GM12878 (cell line): ENCODE data around the gene ADM2.

Experiments used
- CREB1 ChIP-seq: IDR thresholded peaks from 2 replicates; pipeline ENCODE4 v1.6.1; 2012; ENCODE audit warnings: low read depth, mild to moderate bottlenecking, inconsistent platforms
- EGR1 ChIP-seq, 2 experiments: IDR thresholded peaks; 1 replicate in 1 of 2; 2 replicates in 1 of 2; pipeline ENCODE4 v1.6.1; 2011 to 2012; ENCODE audit warnings: low read depth in 2 of 2, low read length in 2 of 2, borderline replicate concordance in 1 of 2, mild to moderate bottlenecking in 1 of 2, moderate library complexity in 1 of 2
- FOXM1 ChIP-seq: IDR thresholded peaks from 2 replicates; pipeline ENCODE4 v1.6.1; 2012; ENCODE audit warnings: low read depth, mild to moderate bottlenecking, inconsistent platforms, low read length, moderate library complexity
- HCFC1 ChIP-seq: fragments of 150-350 bp; IDR thresholded peaks from 2 replicates; pipeline ENCODE4 v1.6.1; 2014; ENCODE audit warnings: low read length
- MXI1 ChIP-seq: fragments of 150-350 bp; IDR thresholded peaks from 2 replicates; pipeline ENCODE4 v1.6.1; 2011; ENCODE audit warnings: low read depth, mild to moderate bottlenecking, inconsistent platforms, low read length, improper control_type of control experiment
- NFYA ChIP-seq: IDR thresholded peaks from 2 replicates; pipeline ENCODE4 v1.6.1; 2011; ENCODE audit warnings: low read depth, mild to moderate bottlenecking, low read length, improper control_type of control experiment, borderline replicate concordance
- NR2C2 ChIP-seq: IDR thresholded peaks from 2 replicates; pipeline ENCODE4 v1.6.1; 2011; ENCODE audit warnings: borderline replicate concordance, low read depth; ENCODE audit not compliant: control insufficient read depth, insufficient read length
- POLR2AphosphoS5 ChIP-seq: IDR thresholded peaks from 2 replicates; pipeline ENCODE4 v1.6.1; 2011; ENCODE audit warnings: mild to moderate bottlenecking, low read length, inconsistent platforms
- TBL1XR1 ChIP-seq: IDR thresholded peaks from 2 replicates; pipeline ENCODE4 v1.6.1; 2012; ENCODE audit warnings: low read depth, low read length, improper control_type of control experiment
- ZNF217 ChIP-seq: fragments of 450-650 bp; IDR thresholded peaks from 2 replicates; pipeline ENCODE4 v1.6.1; 2017; ENCODE audit warnings: antibody characterized with exemption, mild to moderate bottlenecking
- ZZZ3 ChIP-seq: IDR thresholded peaks from 2 replicates; pipeline ENCODE4 v1.6.1; 2011; ENCODE audit warnings: low read depth; ENCODE audit not compliant: control insufficient read depth, insufficient read length
- TF ChIP-seq, protein P1 (sequence below): fragments of 450-650 bp; IDR thresholded peaks from 2 replicates; pipeline ENCODE4 v1.6.1; 2017; ENCODE audit warnings: mild to moderate bottlenecking, moderate library complexity
- TF ChIP-seq, protein P2 (sequence below): fragments of 450-650 bp; IDR thresholded peaks from 2 replicates; pipeline ENCODE4 v1.6.1; 2018; ENCODE audit warnings: mild to moderate bottlenecking, low read depth, moderate library complexity; ENCODE audit not compliant: partially characterized antibody
- TF ChIP-seq, protein P3 (sequence below), 3 experiments: IDR thresholded peaks in 2 of 3; conservative IDR thresholded peaks in 1 of 3; 2 replicates each; pipeline ENCODE4 v1.5.1; 2011; ENCODE audit warnings: low read depth in 3 of 3, low read length in 3 of 3, mild to moderate bottlenecking in 3 of 3, control low read depth in 2 of 3, moderate library complexity in 2 of 3, inconsistent platforms in 1 of 3, mixed read lengths in 1 of 3; ENCODE audit not compliant: control insufficient read depth in 2 of 3, insufficient read depth in 1 of 3; ENCODE audit errors: extremely low read depth in 1 of 3

DNA sequence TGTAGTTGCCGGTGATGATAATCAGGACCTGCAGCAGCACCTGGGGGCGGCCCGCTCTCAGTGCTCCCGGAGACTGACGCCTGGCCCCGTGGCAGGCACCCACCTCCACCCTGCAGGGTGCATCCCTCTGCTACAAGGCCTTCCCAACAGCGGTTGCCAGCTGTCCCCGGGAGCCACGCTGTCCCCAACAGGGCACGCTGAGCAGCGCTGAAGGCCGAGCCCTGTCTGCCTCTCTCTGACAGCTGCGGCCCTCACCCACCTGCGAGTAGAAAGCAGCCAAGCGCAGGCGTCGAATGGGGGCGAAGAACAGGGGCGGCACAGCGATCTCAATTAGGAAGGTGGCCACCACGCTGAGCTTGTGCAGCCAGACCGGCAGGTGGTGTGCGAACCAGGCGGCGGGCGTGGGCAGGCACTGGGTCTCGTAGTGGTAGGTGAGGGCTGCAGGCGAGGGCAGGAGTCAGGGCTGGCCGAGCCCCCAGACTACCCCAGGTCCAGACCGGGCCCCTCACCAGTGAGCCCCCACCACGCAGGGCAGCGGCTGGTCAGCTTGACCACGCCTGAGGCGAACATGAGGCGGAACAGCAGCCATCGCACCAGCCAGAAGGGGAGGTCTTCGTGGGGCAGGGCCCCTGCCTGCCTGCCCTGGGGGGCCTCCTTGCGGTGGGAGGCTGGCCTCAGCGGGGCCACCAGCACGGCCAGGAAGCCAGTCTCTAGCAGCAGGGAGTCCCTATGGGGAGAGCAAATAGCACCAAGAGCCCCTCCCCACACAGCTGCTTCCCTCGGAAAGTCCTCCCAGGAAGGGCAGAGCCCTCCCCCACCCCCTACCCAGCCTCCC lies 24.6 kb downstream of the ADM2 start:
- no peak for TF ChIP-seq TBL1XR1
- TF ChIP-seq, protein P1, sequence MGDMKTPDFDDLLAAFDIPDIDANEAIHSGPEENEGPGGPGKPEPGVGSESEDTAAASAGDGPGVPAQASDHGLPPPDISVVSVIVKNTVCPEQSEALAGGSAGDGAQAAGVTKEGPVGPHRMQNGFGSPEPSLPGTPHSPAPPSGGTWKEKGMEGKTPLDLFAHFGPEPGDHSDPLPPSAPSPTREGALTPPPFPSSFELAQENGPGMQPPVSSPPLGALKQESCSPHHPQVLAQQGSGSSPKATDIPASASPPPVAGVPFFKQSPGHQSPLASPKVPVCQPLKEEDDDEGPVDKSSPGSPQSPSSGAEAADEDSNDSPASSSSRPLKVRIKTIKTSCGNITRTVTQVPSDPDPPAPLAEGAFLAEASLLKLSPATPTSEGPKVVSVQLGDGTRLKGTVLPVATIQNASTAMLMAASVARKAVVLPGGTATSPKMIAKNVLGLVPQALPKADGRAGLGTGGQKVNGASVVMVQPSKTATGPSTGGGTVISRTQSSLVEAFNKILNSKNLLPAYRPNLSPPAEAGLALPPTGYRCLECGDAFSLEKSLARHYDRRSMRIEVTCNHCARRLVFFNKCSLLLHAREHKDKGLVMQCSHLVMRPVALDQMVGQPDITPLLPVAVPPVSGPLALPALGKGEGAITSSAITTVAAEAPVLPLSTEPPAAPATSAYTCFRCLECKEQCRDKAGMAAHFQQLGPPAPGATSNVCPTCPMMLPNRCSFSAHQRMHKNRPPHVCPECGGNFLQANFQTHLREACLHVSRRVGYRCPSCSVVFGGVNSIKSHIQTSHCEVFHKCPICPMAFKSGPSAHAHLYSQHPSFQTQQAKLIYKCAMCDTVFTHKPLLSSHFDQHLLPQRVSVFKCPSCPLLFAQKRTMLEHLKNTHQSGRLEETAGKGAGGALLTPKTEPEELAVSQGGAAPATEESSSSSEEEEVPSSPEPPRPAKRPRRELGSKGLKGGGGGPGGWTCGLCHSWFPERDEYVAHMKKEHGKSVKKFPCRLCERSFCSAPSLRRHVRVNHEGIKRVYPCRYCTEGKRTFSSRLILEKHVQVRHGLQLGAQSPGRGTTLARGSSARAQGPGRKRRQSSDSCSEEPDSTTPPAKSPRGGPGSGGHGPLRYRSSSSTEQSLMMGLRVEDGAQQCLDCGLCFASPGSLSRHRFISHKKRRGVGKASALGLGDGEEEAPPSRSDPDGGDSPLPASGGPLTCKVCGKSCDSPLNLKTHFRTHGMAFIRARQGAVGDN = no peak
- TF ChIP-seq, protein P2, sequence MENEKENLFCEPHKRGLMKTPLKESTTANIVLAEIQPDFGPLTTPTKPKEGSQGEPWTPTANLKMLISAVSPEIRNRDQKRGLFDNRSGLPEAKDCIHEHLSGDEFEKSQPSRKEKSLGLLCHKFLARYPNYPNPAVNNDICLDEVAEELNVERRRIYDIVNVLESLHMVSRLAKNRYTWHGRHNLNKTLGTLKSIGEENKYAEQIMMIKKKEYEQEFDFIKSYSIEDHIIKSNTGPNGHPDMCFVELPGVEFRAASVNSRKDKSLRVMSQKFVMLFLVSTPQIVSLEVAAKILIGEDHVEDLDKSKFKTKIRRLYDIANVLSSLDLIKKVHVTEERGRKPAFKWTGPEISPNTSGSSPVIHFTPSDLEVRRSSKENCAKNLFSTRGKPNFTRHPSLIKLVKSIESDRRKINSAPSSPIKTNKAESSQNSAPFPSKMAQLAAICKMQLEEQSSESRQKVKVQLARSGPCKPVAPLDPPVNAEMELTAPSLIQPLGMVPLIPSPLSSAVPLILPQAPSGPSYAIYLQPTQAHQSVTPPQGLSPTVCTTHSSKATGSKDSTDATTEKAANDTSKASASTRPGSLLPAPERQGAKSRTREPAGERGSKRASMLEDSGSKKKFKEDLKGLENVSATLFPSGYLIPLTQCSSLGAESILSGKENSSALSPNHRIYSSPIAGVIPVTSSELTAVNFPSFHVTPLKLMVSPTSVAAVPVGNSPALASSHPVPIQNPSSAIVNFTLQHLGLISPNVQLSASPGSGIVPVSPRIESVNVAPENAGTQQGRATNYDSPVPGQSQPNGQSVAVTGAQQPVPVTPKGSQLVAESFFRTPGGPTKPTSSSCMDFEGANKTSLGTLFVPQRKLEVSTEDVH = no peak
- TF ChIP-seq MXI1 = no peak
- TF ChIP-seq ZNF217 = no peak
- TF ChIP-seq ZZZ3 = no peak
- TF ChIP-seq FOXM1 = no peak
- no peak for TF ChIP-seq CREB1
- TF ChIP-seq HCFC1 = no peak
- no peak for TF ChIP-seq NFYA
- no peak for TF ChIP-seq POLR2AphosphoS5
- TF ChIP-seq EGR1 (IDR thresholded peaks at IDR 0.05; ENCODE audit: borderline replicate concordance in 1 of 2, low read depth in 2 of 2, low read length in 2 of 2) = no peak
- TF ChIP-seq, protein P3, sequence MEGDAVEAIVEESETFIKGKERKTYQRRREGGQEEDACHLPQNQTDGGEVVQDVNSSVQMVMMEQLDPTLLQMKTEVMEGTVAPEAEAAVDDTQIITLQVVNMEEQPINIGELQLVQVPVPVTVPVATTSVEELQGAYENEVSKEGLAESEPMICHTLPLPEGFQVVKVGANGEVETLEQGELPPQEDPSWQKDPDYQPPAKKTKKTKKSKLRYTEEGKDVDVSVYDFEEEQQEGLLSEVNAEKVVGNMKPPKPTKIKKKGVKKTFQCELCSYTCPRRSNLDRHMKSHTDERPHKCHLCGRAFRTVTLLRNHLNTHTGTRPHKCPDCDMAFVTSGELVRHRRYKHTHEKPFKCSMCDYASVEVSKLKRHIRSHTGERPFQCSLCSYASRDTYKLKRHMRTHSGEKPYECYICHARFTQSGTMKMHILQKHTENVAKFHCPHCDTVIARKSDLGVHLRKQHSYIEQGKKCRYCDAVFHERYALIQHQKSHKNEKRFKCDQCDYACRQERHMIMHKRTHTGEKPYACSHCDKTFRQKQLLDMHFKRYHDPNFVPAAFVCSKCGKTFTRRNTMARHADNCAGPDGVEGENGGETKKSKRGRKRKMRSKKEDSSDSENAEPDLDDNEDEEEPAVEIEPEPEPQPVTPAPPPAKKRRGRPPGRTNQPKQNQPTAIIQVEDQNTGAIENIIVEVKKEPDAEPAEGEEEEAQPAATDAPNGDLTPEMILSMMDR (IDR thresholded peaks at IDR 0.05 in 2 of 3, conservative IDR thresholded peaks at IDR 0.05 in 1 of 3; ENCODE audit: control insufficient read depth in 2 of 3, extremely low read depth in 1 of 3, insufficient read depth in 1 of 3, low read depth in 3 of 3, low read length in 3 of 3) = no peak
- no peak for TF ChIP-seq NR2C2
